Measurements from ENCODE around the gene SLC27A4. TPM values are rescaled to one million over a fixed set of nuclear protein-coding genes. Genes with fewer than 3 reads are reported as not detected.

SLC27A4 gene
- total RNA-seq, 4 donors from 2014 or later, result 36.6 to 110 (median 72.2) TPM

GRCh38 chr9:128394379-128395168, 54.2 kb downstream of the SLC27A4 start:
- no peak overlapping the region for H3K27ac ChIP-seq
- H3K36me3 ChIP-seq, result peaks cover 10 to 40% (median 13%) of the 10 kb centered on the region in 3 donors
- H3K4me3 ChIP-seq, result no peak overlapping the region
- no peaks in the 10 kb centered on the region for H3K9me3 ChIP-seq
- H3K27me3 ChIP-seq, result peaks cover 0 to 38% (median 0%) of the 10 kb centered on the region in 4 donors
- TF ChIP-seq POLR2A (IDR thresholded peaks at IDR 0.05) (no peak), CTCF (IDR thresholded peaks at IDR 0.05) (no peak)
- no peak for DNase-seq
- H3K4me1 ChIP-seq, result peaks cover 0 to 12% (median 0%) of the 10 kb centered on the region in 3 donors
- WGBS, 2 donors, result 43 to 54% methylated on average over 7 of the region's 9 CpGs
- intact Hi-C loops (cut with DNase I), result no loop called here

GRCh38 chr9:128396970-128397613, 56.8 kb downstream of the SLC27A4 start:
- Histone ChIP-seq H3K27me3 (peaks cover 0 to 60% (median 0%) of the 10 kb centered on the region in 4 donors), H3K27ac (peak overlapping the region in 1 of 4 donors; percentile 31), H3K4me3 (peak overlapping the region in 1 of 4 donors; percentile 1), H3K4me1 (peaks cover 0 to 12% (median 0%) of the 10 kb centered on the region in 3 donors), H3K9me3 (no peaks in the 10 kb centered on the region), H3K36me3 (peaks cover 5 to 15% (median 6%) of the 10 kb centered on the region in 3 donors)
- 8 to 16% methylated on average over 17 to 18 of the region's 19 CpGs for WGBS, 2 donors
- intact Hi-C loops (cut with DNase I), result no loop called here
- DNase-seq, result no peak
- TF ChIP-seq POLR2A (IDR thresholded peaks at IDR 0.05) (no peak), CTCF (IDR thresholded peaks at IDR 0.05) (no peak)

GRCh38 chr9:128397831-128398230, 57.5 kb downstream of the SLC27A4 start:
- Histone ChIP-seq H3K4me3 (no peak overlapping the region), H3K9me3 (no peaks in the 10 kb centered on the region), H3K4me1 (peaks cover 0 to 12% (median 0%) of the 10 kb centered on the region in 3 donors), H3K36me3 (peaks cover under 1 to 7% (median under 1%) of the 10 kb centered on the region in 3 donors), H3K27ac (no peak overlapping the region), H3K27me3 (peaks cover 0 to 68% (median 0%) of the 10 kb centered on the region in 4 donors)
- no peak for DNase-seq
- intact Hi-C loops (cut with DNase I), result no loop called here
- TF ChIP-seq CTCF (IDR thresholded peaks at IDR 0.05) (no peak), POLR2A (IDR thresholded peaks at IDR 0.05) (no peak)
- WGBS, 2 donors, result 45 to 55% methylated on average over 2 to 6 of the region's 7 CpGs

GRCh38 chr9:128399861-128400260, 59.5 kb downstream of the SLC27A4 start:
- peaks cover 0 to 78% (median 0%) of the 10 kb centered on the region in 4 donors for H3K27me3 ChIP-seq

More at GRCh38 chr9:128399861-128400260, 59.5 kb downstream of the SLC27A4 start:
- TF ChIP-seq POLR2A (IDR thresholded peaks at IDR 0.05) (no peak), CTCF (IDR thresholded peaks at IDR 0.05) (no peak)
- no peaks in the 10 kb centered on the region for H3K36me3 ChIP-seq
- peaks cover 0 to 12% (median 0%) of the 10 kb centered on the region in 3 donors for H3K4me1 ChIP-seq
- H3K27ac ChIP-seq, result no peak overlapping the region
- intact Hi-C loops (cut with DNase I), result no loop called here
- DNase-seq, result no peak
- no peaks in the 10 kb centered on the region for H3K9me3 ChIP-seq
- H3K4me3 ChIP-seq, result no peak overlapping the region
- WGBS, 2 donors, result 62 to 65% methylated on average over 1 to 2 of the region's 3 CpGs
